ENCODE data around the gene ACSM4. TPM values are rescaled to one million over a fixed set of nuclear protein-coding genes. Genes with fewer than 3 reads are reported as not detected.

ACSM4 gene
- total and polyA plus RNA-seq, 5 donors from 2014 or later: not detected

Other genes with a start within 250 kb of the ACSM4 start
- gene C1S, start 243.4 kb upstream of the ACSM4 start, total RNA-seq: 5.7 TPM
- gene C1S, start 243.4 kb upstream of the ACSM4 start, polyA plus RNA-seq: not detected
- gene C1R, start 211.6 kb upstream of the ACSM4 start, total RNA-seq: 4.6 TPM
- gene C1R, start 211.6 kb upstream of the ACSM4 start, polyA plus RNA-seq: 1 to 10 TPM; 1.4 to 3.2 (median 2.1) TPM
- gene C1RL, start 194.9 kb upstream of the ACSM4 start, total RNA-seq: 21.0 TPM
- 10 to 100 TPM in 1 of 4 donors, 1 to 10 TPM in 3; 6.0 to 10.8 (median 7.8) TPM for gene C1RL, start 194.9 kb upstream of the ACSM4 start, polyA plus RNA-seq
- gene RBP5, start 175.2 kb upstream of the ACSM4 start, total RNA-seq: not detected
- not detected for gene RBP5, start 175.2 kb upstream of the ACSM4 start, polyA plus RNA-seq
- 64.9 TPM for gene CLSTN3, start 173.7 kb upstream of the ACSM4 start, total RNA-seq
- 1 to 10 TPM; 2.2 to 4.1 (median 3.6) TPM for gene CLSTN3, start 173.7 kb upstream of the ACSM4 start, polyA plus RNA-seq
- gene PEX5, start 114.4 kb upstream of the ACSM4 start, total RNA-seq: 17.6 TPM
- 10 to 100 TPM; 10.3 to 16.2 (median 12.8) TPM for gene PEX5, start 114.4 kb upstream of the ACSM4 start, polyA plus RNA-seq
- gene CD163L1, start 140.1 kb downstream of the ACSM4 start, total RNA-seq: not detected
- not detected for gene CD163L1, start 140.1 kb downstream of the ACSM4 start, polyA plus RNA-seq
- not detected for gene CD163, start 199.7 kb downstream of the ACSM4 start, total RNA-seq
- gene CD163, start 199.7 kb downstream of the ACSM4 start, polyA plus RNA-seq: under 1 TPM in 1 of 4 donors, not detected in 3; 0.41 TPM